HG02981 (cell line): Measurements from ENCODE around the gene KCTD19.

Source experiments
- ATAC-seq: cut with Tn5 transposase; IDR thresholded peaks from one replicate; pipeline ENCODE4 v1.9.1; 2021; ENCODE audit warnings: mild to moderate bottlenecking, moderate library complexity; ENCODE audit not compliant: unreplicated experiment

Gene KCTD19

GRCh38 chr16:67283826-67284555 lies 42.5 kb downstream of the KCTD19 start:
- ATAC-seq: no peak

GRCh38 chr16:67283039-67283825 lies 43.3 kb downstream of the KCTD19 start:
- ATAC-seq: no peak

GRCh38 chr16:67282447-67282805 lies 44.1 kb downstream of the KCTD19 start:
- ATAC-seq: no peak

GRCh38 chr16:67281536-67282446 lies 44.8 kb downstream of the KCTD19 start:
- no peak for ATAC-seq

- no peak for ATAC-seq
Measured at GRCh38 chr16:67280090-67281015, 46.2 kb downstream of the KCTD19 start.

- ATAC-seq: peak; percentile 86
Measured at GRCh38 chr16:67279296-67280089, 47.0 kb downstream of the KCTD19 start, which contains the start of gene PLEKHG4. PLEKHG4 (plus strand) TSS chr16:67279532; CDS start chr16:67280045, 513 bp downstream.

GRCh38 chr16:67278773-67279295 lies 47.7 kb downstream of the KCTD19 start:
- ATAC-seq: peak; percentile 31

GRCh38 chr16:67277999-67278772 lies 48.4 kb downstream of the KCTD19 start:
- ATAC-seq: no peak

- ATAC-seq: no peak
Measured at GRCh38 chr16:67277294-67277998, 49.1 kb downstream of the KCTD19 start.

- ATAC-seq: no peak
Measured at GRCh38 chr16:67275321-67275720, 51.2 kb downstream of the KCTD19 start.

- no peak for ATAC-seq
Measured at GRCh38 chr16:67271446-67271845, 55.1 kb downstream of the KCTD19 start.

GRCh38 chr16:67270931-67271338 lies 55.6 kb downstream of the KCTD19 start:
- ATAC-seq: no peak

- ATAC-seq: no peak
Measured at GRCh38 chr16:67269766-67270165, 56.8 kb downstream of the KCTD19 start.

- no peak for ATAC-seq
Measured at GRCh38 chr16:67268136-67268579, 58.4 kb downstream of the KCTD19 start.

GRCh38 chr16:67265834-67266233 lies 60.7 kb downstream of the KCTD19 start:
- ATAC-seq: no peak

- no peak for ATAC-seq
Measured at GRCh38 chr16:67264866-67265265, 61.7 kb downstream of the KCTD19 start.

- no peak for ATAC-seq
Measured at GRCh38 chr16:67264277-67264676, 62.3 kb downstream of the KCTD19 start.

- no peak for ATAC-seq
Measured at GRCh38 chr16:67263201-67263600, 63.3 kb downstream of the KCTD19 start.
